ENCODE data around the gene BMP7.

BMP7 gene

DNA sequence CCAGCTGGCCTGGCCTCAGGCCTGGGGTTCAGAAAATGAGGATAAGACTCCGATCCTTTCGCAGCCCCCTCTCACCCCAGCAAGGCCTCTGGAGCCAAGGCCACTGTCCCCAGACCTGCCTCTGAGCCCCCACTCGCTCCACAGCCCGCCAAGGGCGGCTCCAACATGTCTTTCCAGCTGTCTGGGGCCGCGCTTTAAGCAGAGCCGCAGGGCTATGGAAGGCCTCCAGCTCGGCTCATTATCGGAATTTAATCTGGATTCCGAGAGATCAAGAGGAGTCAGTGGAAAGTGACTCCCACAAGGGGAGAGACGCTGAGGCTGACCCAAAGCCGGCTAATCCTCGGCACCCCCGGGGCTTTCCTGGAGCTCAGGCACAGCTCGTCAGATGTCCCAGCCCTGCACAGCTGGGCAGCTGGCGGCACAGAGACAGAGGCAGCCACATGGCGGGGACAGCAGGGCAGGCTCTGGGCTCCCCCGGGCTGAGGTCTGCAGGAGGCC is 41.8 kb downstream of the BMP7 start:
- DNase-seq = no peak

DNA sequence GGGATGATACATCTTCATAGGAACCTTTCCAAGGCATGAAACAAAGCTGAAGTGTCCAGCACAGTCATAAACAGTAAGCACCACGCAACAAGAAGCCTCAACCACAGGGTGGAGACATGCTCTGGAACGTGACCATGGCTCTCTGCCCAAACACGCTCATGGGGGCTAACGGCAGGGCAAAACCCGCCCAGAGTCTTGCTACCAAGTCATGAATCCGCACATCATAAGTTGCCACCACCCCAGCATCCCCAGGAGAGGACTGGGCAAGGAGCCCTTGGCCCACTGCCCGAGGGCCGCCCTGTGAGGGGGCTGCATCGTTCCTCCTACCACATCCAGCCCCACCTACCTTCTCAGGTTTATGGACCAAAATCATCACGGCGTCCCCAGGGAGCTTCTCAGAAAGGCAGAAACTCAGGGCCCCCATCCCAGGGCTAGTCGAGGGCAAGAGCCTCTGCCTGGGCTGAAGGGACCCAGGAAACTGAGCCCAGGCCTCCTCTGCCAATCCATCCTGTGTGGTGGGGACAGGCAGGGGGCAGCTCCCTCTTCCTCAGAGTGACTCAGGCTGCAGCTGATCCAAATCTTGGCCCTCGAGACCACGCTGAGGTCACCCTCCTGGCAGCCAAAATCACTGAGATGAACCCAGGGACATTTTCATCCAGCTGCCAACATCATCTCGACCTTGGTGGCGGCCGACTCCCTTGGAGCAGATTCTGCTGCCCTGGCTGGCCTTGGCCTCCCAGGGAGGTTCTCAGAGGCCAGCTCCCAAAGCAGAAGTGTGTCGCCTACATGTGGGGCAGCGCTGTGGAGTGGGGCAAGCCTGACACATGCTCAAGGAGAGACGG is 42.6 kb downstream of the BMP7 start:
- DNase-seq = no peak

DNA sequence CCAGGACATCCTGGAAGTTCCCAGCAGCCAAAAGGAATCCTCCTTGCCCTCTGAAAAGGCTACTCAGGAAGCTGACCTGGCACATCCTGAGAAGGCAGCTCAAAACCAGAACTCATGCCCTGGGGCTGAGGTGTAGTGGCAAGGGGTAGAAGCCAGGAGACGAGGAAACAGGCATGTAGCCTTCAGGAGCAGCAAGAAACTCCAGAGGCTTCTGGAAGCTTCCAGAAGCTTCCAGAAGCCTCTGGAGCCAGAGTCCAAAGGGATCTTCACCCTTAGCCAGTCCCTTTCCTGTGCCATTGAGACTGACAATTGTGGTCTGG is 43.9 kb downstream of the BMP7 start:
- DNase-seq = no peak

DNA sequence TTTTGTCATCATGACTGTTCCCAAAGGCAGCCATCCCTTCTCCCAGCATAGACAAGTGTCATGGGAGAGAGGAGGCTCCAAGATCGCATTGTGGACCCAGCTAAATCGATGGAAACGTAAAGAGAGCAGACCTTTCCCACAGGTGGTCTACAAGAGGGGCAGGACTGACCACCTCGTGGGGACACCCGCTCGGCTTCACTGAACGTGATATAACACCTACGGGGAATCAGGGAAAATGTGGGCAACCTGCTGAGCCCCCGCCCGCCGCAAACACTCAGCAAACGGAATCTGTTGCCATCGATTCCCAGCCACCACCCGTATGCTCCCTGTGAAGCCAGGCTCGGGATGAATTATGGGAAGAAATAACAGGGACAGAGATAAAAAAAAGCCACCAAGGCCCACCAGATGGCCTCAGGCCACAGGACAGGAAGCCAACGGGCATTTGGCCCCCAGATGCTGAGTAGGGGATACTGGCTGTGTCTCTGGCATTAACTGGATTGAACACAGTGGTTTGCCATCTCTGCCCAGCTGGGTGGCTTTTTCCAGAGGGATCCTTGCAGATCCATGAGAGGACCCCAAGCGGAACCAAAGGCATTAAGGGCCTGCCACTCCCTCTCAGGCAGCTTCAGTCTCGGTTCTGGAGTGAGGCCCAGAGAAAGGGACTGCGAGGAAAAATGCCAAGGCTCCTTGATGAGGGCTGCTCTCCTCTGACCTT is 44.4 kb downstream of the BMP7 start:
- no peak for DNase-seq

DNA sequence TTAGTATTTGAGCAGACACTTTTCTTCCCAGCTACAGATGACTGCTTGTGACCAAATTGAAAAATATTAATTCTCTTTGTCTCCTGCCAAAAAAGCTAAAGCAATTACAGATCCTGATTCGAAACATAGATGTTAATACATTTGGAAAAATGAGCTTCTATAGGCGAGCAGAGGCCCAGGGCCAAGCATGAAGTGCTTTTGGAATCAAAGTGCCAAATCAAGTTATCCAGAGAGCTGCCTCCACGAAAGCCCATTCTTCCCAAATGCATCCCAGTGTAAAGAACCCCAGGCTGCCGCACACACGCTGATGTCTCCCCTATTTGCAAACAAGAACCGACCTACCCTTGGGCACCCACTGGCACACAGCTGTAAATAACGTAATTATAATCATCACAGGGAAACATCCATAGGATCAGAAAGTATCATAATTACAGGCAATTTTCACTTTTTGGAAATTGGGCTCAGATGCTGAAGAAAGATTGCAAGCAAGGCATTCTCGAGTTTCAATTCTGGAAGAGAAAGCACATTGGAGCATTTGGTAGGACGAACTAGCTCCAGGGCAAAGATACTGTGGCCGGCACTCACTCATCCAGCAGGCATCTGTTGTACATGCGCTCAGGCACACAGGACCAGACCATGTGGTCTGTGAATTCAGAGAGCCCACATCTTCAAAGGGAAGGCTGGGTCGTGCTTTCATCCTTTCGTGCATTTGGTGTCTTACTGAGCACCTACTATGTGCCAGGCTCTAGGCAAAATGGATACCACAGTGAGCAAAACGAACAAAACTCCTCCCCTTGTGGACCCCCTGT is 45.9 kb downstream of the BMP7 start:
- no peak for DNase-seq

DNA sequence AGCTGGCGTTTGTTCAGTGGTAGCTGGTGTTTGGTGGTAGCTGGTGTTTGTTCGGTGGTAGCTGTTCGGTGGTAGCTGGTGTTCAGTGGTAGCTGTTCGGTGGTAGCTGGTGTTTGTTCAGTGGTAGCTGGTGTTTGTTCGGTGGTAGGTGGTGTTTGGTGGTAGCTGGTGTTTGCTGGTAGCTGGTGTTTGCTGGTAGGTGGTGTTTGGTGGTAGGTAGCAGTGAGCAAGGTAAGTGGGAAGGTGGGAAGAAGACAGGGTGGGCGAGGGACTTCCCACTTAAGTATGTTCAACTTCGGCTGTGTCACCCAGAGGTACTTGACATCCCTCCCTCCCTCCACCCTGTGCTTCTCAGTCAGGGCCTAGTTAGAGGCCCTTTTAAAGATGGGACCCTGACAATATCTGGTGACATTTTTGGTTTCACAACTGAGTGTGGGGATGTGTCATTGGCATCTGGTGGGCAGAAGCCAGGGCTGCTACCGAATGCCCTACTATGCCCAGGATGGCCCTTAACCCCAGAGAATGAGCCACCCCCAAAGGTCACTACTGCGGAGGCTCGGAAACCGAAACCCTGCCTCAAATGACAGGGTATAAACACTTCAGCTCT is 47.3 kb downstream of the BMP7 start:
- no peak for DNase-seq

DNA sequence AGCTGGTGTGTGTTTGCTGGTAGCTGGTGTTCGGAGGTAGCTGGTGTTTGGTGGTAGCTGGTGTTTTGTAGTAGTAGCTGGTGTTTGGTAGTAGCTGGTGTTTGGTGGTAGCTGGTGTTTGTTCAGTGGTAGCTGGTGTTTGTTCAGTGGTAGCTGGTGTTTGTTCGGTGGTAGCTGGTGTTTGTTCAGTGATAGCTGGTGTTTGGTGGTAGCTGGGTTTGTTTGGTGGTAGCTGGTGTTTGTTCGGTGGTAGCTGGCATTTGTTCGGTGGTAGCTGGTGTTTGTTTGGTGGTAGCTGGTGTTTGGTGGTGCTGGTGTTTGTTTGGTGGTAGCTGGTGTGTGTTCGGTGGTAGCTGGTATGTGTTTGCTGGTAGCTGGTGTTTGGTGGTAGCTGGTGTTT is 48.0 kb downstream of the BMP7 start:
- DNase-seq = no peak

DNA sequence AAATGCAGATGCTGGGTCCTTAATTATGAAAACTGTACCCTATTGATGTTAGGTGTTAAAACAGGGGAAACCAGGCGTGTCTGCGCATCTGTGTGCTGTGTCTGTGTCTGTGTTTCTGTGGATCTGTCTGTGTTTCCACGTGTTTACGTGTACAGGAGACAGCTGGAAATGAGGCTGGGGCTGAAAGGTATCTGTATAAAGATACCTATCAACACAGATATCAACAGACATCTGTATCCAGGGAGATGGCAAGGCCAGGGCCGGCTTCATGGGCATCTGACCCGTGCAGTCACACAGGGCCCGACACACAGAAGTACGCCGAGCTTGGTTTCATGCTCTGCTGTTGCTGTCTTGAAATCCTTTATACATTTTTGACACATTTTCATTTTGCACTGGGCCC is 48.6 kb downstream of the BMP7 start:
- DNase-seq = no peak

DNA sequence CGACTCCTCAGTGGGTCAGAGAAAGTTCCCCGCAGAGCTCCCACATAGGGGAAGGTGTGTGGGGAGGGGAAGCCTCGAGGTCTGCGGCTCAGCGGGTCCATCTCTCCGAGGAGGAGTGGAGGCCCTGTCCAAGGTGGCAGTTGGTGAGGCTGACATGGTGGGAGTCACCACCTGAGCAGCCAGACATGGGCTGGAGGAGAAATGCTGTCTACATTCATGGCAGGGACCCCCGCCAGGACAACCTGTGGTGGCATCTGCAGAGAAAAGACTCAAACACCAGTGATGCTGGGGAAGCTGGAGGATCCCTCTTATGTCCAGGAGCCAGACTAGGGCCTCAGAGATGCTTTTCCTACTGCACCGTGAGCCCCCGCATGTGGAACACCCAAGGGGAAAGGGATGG is 49.8 kb downstream of the BMP7 start:
- DNase-seq = no peak

DNA sequence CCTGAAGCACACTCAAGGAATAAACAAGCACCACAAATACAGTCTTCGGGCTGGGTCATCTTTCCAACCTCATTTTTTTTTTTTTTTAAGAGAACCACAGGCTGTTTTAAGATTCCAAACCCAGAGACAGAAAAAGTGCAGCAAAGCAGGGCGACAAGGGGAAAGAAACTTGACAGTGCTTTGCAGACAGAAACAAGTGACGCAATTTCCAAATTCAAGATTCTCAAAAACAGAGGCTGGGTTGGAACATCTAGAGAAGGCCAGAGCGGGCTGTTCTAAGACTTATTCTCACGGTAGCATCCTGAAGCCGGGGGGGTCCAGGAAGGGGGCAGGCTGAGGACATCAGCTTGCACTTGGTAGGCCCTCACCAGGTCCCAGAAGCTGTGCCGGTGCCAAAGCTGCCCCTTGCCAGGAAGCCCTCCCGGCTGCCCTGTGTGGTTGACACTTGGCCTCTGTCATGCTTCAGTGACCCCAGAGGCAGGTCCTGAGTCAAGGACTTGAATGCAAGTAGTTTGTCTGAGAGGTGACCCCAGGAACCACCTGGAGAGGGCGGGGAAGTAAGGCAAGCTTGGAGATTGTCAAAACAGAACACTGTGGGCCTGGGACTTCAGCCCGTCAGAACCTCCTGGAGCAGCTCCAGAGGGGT is 50.5 kb downstream of the BMP7 start:
- DNase-seq = no peak

DNA sequence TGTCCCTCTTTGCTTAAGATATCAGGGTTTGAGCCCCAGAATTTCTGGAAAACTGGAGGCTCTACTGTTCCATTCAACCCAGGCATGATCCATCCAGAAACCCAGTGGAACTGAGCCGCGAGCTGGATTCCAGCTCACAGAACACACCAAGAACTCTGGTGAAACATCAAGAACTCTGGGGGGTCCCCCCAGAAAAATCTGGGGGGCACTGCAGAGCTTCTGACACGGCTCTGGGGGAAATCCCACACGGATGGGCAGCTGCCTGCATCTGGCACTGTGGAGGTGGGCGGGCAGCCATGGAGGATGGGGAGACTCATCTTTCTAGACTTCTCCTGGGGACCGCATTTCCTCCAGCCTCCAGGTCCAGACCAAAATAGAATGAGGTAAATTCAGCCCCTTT is 51.0 kb downstream of the BMP7 start:
- DNase-seq = no peak

DNA sequence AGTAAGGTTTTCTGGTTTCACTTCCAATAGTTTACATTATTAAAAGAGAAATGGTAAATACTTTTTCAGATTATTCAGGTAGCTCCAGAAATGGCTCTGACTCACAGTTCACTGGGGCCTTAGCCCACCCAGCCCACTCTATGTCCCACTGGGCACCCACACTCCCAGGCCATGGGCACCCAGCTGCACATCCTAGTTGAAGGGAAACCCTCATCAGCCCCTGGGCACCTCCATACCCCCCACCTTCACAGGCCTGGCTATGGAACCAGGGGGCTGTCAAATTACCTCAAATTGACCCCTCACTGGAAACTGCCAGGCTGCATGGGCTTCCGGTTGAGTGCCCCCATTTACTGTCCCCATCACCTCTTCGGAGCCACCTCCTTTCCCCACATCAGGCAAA is 51.5 kb downstream of the BMP7 start:
- DNase-seq = no peak

DNA sequence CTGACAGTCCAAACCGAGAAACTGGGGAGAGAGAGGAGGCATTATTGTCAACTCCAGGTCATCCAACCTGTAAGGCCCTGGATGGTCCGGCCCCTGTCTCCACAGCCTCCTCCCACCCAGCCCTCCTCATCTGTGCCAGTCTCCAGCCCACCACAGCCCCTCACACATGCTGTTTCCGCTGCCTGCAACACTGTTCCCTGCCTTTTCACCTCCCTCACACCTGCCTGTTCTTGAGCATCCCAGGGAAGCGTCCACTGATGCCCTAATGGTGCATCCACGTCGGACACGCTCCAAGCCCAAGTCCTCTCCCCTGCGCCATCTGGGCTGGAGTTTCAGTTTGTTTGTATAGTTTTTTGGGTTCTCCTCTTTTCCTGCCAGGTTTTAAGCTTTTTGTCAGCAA is 52.0 kb downstream of the BMP7 start:
- DNase-seq = no peak

DNA sequence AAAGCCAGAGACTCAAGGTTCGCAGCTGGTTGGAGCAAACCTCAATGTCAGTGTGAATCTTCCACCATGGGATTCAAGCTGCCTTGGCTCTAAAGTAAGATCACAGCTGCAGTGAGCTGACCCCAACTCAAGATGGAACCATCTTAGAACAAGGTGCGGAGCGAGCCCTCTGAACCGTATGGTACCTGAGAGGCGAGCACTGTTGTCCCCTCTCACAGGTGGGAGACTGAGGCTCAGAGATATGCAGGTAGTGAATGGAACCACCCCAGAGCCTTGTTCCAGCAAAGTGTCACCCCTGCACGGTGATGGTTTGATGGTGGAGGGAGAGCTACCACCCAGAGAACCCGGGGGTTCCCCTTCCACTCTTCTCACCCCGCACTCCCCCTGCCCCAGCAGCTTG is 52.5 kb downstream of the BMP7 start:
- DNase-seq = no peak

DNA sequence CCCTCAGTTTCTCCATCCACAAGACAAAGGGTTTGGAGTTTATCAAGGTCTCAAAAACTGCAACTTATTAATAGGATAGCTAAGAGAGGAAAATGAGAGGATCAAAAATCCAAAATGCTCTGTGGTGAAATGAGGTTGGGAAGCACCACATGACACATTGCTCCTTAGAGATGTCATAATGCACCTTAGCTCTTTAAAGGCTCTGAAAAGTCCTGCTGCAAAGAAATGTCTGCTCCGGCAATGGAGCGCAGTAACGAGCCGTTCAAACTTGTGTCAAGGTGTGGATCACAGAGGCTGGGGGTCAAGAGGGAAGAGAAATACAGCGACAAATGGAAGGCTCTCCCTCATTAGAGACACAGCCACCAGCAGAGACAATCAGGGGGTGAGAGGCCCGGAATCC is 53.1 kb downstream of the BMP7 start:
- no peak for DNase-seq

DNA sequence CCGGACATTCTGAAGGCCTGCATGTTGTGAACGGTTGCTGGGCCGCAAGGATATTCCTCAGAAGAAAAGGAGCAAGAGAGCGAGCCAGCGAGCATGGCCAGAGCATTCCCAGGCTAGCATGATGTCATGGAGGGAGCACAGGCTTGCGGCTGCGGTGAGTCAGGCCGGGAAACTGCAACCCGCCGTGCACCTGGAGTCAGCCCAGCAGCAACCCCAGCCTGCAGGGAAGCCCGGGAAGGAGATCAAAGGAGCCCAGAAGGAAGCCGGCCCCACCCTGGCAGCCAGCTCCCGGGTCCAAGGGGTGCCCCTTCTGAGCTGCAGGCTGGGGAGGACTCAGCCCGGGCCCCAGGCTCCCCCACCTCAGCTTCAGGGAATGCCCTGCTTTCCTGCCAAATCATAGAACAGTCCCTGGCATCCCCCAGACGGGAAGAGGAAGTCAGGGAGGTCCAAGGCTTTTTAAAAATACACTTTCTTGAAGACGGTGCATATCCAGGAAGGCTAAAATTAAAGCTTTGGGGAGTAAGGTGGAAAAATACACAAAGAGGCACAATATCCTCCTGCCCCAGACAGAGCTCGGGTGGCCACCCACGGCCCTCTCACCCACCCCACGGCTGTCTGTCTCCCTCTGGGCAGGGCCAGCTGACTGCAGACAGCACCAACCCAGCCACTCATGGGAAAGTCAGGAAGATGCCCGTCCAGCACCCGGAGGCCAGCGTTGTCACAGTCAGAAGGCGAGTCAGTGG is 53.7 kb downstream of the BMP7 start:
- no peak for DNase-seq

DNA sequence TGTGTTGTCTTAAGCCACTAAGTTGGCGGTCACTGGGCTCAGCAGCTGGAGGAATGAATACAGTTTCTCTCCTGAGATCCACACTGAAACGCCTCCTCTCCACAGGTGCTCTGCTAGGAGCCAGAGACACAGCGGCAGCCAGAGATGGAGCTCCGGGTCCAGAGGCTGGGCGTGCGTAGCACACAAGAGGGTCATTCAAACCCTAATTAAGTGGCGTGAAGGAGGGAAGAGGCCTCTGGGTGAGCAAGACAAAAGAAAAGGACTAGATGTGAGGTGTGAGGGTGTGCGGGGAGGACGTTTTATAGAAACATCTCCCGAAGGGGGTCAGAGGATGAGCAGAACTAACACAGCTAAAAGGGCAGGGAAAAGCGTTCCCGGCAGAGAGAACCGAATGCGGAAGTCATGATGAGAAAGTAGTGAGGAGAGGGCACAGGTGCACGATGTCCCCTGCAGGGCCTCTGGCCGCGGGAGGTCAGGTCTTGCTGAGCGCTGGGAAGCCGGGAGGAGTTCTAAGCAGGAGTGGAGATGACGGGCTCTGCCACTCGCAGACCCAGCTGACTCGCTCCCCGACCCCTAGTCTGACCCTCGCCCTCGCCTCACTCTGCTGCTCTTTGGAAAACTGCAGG is 54.4 kb downstream of the BMP7 start:
- no peak for DNase-seq

DNA sequence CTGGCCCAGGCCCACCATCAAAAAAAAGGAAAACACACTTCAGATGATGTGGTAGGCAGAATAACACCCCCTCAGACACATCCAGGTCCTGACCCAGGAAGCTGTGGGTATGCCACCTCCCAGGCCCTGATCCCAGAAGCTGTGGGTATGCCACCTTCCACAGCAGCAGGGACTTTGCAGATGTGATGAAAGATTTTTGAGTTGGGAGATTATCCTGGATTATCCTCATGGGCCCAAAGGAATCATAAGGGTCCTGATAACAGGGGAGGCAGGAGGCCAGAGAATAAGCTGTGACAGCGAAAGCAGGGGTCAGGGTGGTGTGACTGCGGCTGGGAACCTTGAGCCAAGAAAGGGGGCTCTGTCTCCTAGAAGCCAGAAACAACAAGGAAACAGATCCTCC is 55.0 kb downstream of the BMP7 start:
- DNase-seq = no peak

DNA sequence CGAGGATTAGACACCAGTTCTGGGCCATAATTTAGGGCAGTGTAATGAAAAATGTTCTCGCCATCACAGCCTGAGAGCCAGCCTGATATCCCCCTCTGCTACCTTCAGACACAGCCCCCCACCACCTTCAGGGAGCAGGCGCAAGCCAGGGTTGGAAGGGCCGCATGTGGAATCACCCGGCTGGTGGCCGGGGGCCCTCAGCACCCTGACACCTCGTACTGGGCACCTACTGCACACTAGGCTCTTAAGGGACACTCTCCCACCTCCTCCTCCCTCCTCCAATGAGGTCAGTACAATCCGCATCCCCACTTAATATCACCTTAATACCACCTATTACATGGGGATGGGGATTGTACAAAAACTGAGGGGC is 55.5 kb downstream of the BMP7 start:
- no peak for DNase-seq

DNA sequence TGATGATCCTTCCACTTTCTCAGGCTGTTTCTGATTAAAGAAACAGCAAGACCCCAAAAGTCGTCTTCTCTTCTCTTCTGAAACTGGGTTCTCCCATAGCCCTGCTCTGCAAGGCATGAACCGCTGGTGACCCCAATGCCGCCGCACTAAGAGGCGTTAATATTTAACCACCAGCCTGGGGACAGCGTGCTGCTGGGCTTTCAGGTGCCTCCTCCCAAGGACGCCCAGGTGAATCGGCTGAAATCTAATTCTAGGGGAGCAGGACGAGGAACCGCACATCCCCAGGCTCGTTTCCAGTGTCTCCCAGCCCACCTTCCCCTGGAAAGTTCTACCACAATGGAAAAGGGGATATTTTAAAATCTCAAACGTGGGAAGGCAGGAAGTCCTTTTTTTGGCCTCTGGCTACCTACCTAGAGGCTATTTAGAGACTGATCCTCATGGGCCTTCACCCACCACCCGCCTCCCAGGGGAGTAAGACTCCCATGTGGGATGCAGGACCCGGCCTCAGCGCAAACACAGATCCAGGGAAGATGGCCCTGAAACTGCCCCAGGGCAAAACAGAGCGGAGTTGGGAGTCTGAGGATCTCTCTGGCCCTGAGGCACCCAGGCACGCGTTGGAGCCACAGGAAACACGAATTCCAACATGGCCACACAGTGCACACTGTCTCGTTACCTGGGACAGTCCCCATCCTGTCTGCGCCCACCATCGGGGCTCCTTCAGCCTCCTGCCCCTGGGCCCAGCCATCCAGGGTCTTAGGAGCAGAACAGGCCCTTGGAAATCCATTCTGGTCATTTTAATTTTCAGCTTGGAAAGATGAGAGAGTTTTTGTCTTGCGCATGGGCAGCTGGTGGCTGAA is 56.2 kb downstream of the BMP7 start:
- DNase-seq = no peak

DNA sequence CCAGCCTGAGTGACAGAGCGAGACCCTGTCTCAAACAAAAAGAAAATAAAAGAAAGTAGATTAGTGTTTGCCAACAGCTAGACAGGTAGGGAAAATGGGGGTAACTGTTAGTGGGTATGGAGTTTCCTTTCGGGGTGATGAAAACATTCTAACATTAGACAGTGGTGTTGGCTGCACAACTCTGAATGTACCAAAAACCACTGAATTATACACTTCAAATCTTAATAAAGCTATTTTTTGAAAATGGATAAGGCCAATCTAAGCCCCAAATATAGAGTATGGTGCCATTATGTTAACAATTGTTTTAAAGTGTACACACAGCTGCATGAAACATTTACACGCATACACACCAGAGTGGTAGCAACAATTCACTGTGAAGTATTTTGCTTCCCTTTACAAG is 57.0 kb downstream of the BMP7 start:
- DNase-seq = no peak

Measured in GDM1 (cell line).